Parietal lobe (tissue), 2 donors: ENCODE measurements around the gene ZNF124. TPM values are rescaled to one million over a fixed set of nuclear protein-coding genes. Genes with fewer than 3 reads are reported as not detected.

Experiments
- small RNA-seq: library from RNA; depleted of rRNA; stranded (forward); fragments of <200 nt; gene quantifications from one replicate; pipeline ENCODE3, GENCODE V24; 2014; ENCODE audit warnings: low replicate concordance
- total RNA-seq: library from RNA; depleted of rRNA; stranded (reverse); fragments of >200 nt; gene quantifications from one replicate; pipeline ENCODE4 v1.2.3, GENCODE V29; 2014

Gene ZNF124
- total RNA-seq, result 270 TPM

DNA sequence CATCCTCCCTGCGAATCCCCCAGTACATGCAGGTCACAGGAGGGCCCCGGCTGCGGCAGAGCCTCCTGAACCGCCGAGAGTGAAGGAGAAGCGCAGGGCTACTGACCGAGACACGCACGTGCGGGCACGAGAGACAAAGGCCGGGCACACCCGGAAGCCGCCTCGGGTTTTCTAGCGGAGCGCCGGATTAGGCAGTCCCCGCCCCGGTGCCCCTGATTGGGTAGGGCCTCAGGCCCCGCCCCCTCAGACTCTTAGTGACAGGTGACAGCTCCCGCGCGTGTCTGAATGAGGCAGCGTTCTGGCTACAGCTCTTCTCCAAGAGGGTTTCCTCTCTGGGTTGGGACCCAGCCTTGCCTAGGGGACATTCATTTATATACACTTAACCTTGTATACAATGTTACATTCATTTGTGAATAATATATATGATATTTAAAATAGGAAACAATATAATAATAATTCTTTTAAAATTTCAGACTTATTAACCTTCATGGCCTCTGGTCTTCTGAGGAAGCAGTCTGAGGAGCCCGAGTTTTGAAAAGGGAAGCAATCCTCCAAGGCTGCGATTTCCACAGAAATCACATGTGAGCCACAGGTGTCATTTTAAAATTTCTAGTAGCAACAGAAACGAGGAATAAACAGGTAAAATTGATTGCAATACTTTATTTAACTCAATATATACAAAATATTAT, at the start of gene ZNF124:
ZNF124 (minus strand) TSS at position 146 of the 689 bp plus-strand sequence; CDS start at position 3, 143 bp downstream.

Small RNA genes within 50 kb of the gene (small RNA-seq; reads per million reads assigned to genes)
- gene AL390728.3 (not detected), gene RNA5SP82 (not detected)

Other genes with a start within 250 kb of the ZNF124 start
- gene AHCTF1, start 240.1 kb downstream of the ZNF124 start, total RNA-seq, result 54.1 TPM
- gene ZNF695, start 164.0 kb downstream of the ZNF124 start, total RNA-seq, result 11.9 TPM
- gene ZNF670, start 93.2 kb downstream of the ZNF124 start, total RNA-seq, result 20.7 TPM
- gene ZNF669, start 67.7 kb downstream of the ZNF124 start, total RNA-seq, result 26.0 TPM
- gene VN1R5, start 84.1 kb upstream of the ZNF124 start, total RNA-seq, result not detected
- 27.9 TPM for gene ZNF496, start 159.8 kb upstream of the ZNF124 start, total RNA-seq
- gene NLRP3, start 244.2 kb upstream of the ZNF124 start, total RNA-seq, result 0.63 TPM